HepG2 (cell line): ENCODE data around the gene ZNF467. TPM values are rescaled to one million over a fixed set of nuclear protein-coding genes. Genes with fewer than 3 reads are reported as not detected.

Experiments
- ATAC-seq: fragments of 200-7000 bp; cut with Tn5 transposase; 3 replicates; pipeline ENCODE4 v1.9.1; 2020; ENCODE audit warnings: mild to moderate bottlenecking, moderate library complexity
- BruUV-seq: library from RNA; stranded (reverse); fragments of 400-500 nt; replicated peaks from 2 replicates; lab custom pipeline; 2021; lab: Mats Ljungman, UMichigan
- CTCF ChIA-PET: fragments of 300-600 bp; formaldehyde crosslinking; extraction: SDS; loops from one replicate; lab custom pipeline; 2021; ENCODE audit warnings: low total read pairs, inconsistent platforms, low intra/inter-chr PET ratio; lab: Yijun Ruan, JAX
- POLR2A ChIA-PET: fragments of 350-600 bp; sonication (Branson Sonifier 250); formaldehyde crosslinking; loops from one replicate; lab custom pipeline; 2020; ENCODE audit warnings: antibody characterized with exemption, inconsistent platforms; lab: Yijun Ruan, JAX
- DNase-seq: peaks from one replicate; pipeline ENCODE4 v3.0.0-alpha.2; 2015; ENCODE audit warnings: low spot score
- FAIRE-seq: peaks from 3 replicates; lab custom pipeline; 2011; peaks lifted over from hg19 to GRCh38; lab: Jason Lieb, UNC
- H2AFZ ChIP-seq: one replicate; pipeline ENCODE4 v1.6.1; 2011; ENCODE audit warnings: low read length, inconsistent platforms
- H3K27ac ChIP-seq: fragments of 300-600 bp; 3 replicates; pipeline ENCODE4 v1.8.0; 2011; ENCODE audit warnings: mixed run types, mild to moderate bottlenecking, mixed read lengths, low read length, inconsistent platforms; ENCODE audit not compliant: insufficient read depth; ENCODE audit errors: extremely low read length
- H3K27me3 ChIP-seq, 2 experiments: fragments of 200-600 bp in 1 of 2; 2 replicates in 1 of 2; 3 replicates in 1 of 2; pipeline versions ENCODE4 v1.6.0 to v1.8.0; 2011; ENCODE audit warnings: low read length in 2 of 2, mild to moderate bottlenecking in 2 of 2, moderate library complexity in 2 of 2, inconsistent platforms in 1 of 2; ENCODE audit not compliant: insufficient read depth in 2 of 2, control insufficient read depth in 1 of 2
- H3K36me3 ChIP-seq, 2 experiments: fragments of 200-600 bp in 1 of 2; replicated peaks in 1 of 2; 2 replicates in 1 of 2; 3 replicates in 1 of 2; pipeline versions ENCODE4 v1.5.1 to v1.8.0; 2011; ENCODE audit warnings: low read length in 2 of 2, inconsistent platforms in 1 of 2; ENCODE audit not compliant: insufficient read depth in 2 of 2, control insufficient read depth in 1 of 2
- H3K4me1 ChIP-seq: 2 replicates; pipeline ENCODE4 v1.5.1; 2012; ENCODE audit warnings: low read length, inconsistent platforms; ENCODE audit not compliant: insufficient read depth
- H3K4me2 ChIP-seq: 2 replicates; pipeline ENCODE4 v1.6.0; 2011; ENCODE audit warnings: low read depth, low read length, inconsistent platforms
- H3K4me3 ChIP-seq, 3 experiments: fragments of 200-600 bp in 1 of 3; sonication (generic), shearing (Covaris generic) in 1 of 3; replicated peaks in 1 of 3; 2 replicates each; pipeline ENCODE4 v1.5.1; 2011 to 2016; ENCODE audit warnings: low read length in 3 of 3, inconsistent platforms in 2 of 3, low read depth in 2 of 3, mild to moderate bottlenecking in 2 of 3, control low read depth in 1 of 3, mixed read lengths in 1 of 3; ENCODE audit not compliant: insufficient read depth in 1 of 3
- H3K79me2 ChIP-seq: one replicate; pipeline ENCODE4 v1.6.1; 2011; ENCODE audit warnings: low read length, inconsistent platforms; ENCODE audit not compliant: insufficient read depth
- H3K9ac ChIP-seq: 2 replicates; pipeline ENCODE4 v1.6.0; 2011; ENCODE audit warnings: mild to moderate bottlenecking, low read depth, low read length, inconsistent platforms; ENCODE audit not compliant: insufficient read depth
- H3K9me3 ChIP-seq: 2 replicates; pipeline ENCODE4 v1.5.1; 2012; ENCODE audit warnings: mild to moderate bottlenecking, low read length
- H4K20me1 ChIP-seq: 2 replicates; pipeline ENCODE4 v1.6.0; 2011; ENCODE audit warnings: inconsistent platforms, mild to moderate bottlenecking, low read length, moderate library complexity; ENCODE audit not compliant: insufficient read depth
- NR2F2 ChIP-seq: IDR thresholded peaks from 2 replicates; pipeline ENCODE4 v1.6.1; 2012; ENCODE audit warnings: low read depth, inconsistent platforms, borderline replicate concordance
- TAF1 ChIP-seq: sonication (generic); formaldehyde crosslinking; IDR thresholded peaks from 2 replicates; pipeline ENCODE4 v1.4.0; 2020; ENCODE audit warnings: missing genetic modification reagents
- THYN1 ChIP-seq: sonication (generic); formaldehyde crosslinking; IDR thresholded peaks from 2 replicates; pipeline ENCODE4 v1.8.1; 2023; ENCODE audit warnings: low read depth, mild to moderate bottlenecking, moderate library complexity, missing genetic modification reagents, borderline replicate concordance
- WGBS: methylation state at CpG from one replicate; pipeline ENCODE4 v1.1.6; 2017; ENCODE audit warnings: low lambda C conversion rate; 5-methylcytosine and 5-hydroxymethylcytosine counted together
- in situ Hi-C: cut with HindIII; loops from 2 replicates; pipeline ENCODE4 v1.10.0; 2017; ENCODE audit warnings: low pct_unique_long_range_greater_than_20kb; ENCODE audit not compliant: extremely low pct_ligation_motif_present
- intact Hi-C: fragments of 100-400 bp; cut with micrococcal nuclease; formaldehyde crosslinking; loops from one replicate; pipeline ENCODE4 v1.10.0; 2022; ENCODE audit not compliant: unreplicated experiment
- polyA plus RNA-seq, 8 experiments: library from polyadenylated mRNA; depleted of rRNA in 3 of 8; stranded (reverse) in 7 of 8; unstranded in 1 of 8; fragments of >200 nt; fragmentation: Illumina TruSeq in 4 of 8; extraction: Trizol in 4 of 8; gene quantifications; 2 replicates each; pipeline versions ENCODE4 v1.2.1 to v1.2.3, GENCODE V29; 2011 to 2016; ENCODE audit warnings: low read depth in 4 of 8, missing spikeins in 1 of 8, mixed read lengths in 1 of 8; ENCODE audit not compliant: insufficient read depth in 1 of 8
- total RNA-seq, 5 experiments: library from RNA; depleted of rRNA; stranded (reverse); fragments of >200 nt; fragmentation: Illumina TruSeq; extraction: Trizol; gene quantifications; 2 replicates each; pipeline ENCODE4 v1.2.3, GENCODE V29; 2016; ENCODE audit warnings: low read depth in 1 of 5
- TF ChIP-seq, protein P1 (sequence below): sonication (generic); formaldehyde crosslinking; conservative IDR thresholded peaks from 2 replicates; pipeline ENCODE4 v1.8.0; 2022; ENCODE audit warnings: mild to moderate bottlenecking, moderate library complexity, missing genetic modification reagents
- TF ChIP-seq, protein P2 (sequence below): sonication (generic); formaldehyde crosslinking; IDR thresholded peaks from 2 replicates; pipeline ENCODE4 v1.5.0; 2020; ENCODE audit warnings: mild to moderate bottlenecking, missing genetic modification reagents
- TF ChIP-seq, protein P3 (sequence below): sonication (generic); formaldehyde crosslinking; IDR thresholded peaks from 2 replicates; pipeline ENCODE4 v1.4.0; 2020; ENCODE audit warnings: mild to moderate bottlenecking, missing genetic modification reagents

ZNF467 gene
- total and polyA plus RNA-seq, 2 of the 13 experiments (the other 11 are each of a cell fraction or from before 2014, with no cell fraction given), result 0.03 TPM; not detected in 1

DNA sequence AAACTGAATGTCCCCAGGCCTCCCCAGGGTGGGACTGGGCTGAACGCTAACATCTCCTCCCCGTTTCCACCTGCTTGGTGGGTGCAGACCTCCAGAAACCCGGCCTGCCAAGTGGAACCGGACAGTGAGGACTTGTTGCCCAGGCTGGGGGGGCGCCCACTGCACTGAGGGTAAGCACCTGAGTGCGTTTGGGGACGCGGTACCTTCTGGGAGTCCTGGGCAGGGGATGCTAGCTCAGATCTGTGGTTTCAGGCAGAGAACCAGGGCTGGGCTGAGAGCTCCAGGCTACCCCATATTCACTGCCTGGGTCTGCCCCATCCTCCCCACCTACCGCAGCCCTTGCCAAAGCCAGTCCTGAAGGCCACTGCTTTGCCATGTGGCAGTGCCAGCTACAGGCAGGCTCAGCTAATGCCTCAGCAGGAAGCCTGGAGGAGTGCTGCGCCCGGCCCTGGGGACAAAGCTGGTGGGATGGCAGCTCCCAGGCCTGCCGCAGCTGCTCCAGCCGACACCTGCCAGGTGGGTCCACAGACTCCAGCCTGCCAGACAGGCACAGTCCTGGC is 3.5 kb upstream of the ZNF467 start (continued):
- TF ChIP-seq, protein P1, sequence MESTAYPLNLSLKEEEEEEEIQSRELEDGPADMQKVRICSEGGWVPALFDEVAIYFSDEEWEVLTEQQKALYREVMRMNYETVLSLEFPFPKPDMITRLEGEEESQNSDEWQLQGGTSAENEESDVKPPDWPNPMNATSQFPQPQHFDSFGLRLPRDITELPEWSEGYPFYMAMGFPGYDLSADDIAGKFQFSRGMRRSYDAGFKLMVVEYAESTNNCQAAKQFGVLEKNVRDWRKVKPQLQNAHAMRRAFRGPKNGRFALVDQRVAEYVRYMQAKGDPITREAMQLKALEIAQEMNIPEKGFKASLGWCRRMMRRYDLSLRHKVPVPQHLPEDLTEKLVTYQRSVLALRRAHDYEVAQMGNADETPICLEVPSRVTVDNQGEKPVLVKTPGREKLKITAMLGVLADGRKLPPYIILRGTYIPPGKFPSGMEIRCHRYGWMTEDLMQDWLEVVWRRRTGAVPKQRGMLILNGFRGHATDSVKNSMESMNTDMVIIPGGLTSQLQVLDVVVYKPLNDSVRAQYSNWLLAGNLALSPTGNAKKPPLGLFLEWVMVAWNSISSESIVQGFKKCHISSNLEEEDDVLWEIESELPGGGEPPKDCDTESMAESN, result no peak

DNA sequence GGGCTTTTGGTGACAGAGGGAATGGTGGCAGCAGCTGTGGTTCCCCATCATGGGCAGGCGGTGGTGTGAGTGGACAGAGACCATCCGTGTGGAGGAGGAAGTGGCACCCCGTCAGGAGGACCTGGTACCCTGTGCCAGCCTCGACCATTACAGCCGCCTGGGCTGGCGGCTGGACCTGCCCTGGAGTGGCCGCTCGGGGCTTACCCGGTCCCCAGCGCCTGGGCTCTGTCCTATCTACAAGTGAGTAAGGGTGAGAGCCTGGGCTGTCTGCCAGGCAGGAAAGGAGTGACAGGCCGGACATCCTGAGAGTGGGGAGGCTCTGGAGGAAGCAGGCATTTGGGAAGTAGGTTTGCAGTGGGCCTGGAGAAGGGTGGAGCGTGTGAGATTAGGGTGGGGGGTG is 2.9 kb upstream of the ZNF467 start:
- Histone ChIP-seq H3K4me3 (no peak overlapping the region), H3K79me2 (no peaks in the 10 kb centered on the region), H3K4me2 (no peak overlapping the region), H3K4me1 (peaks cover 1% of the 10 kb centered on the region), H3K9ac (no peak overlapping the region), H3K9me3 (no peaks in the 10 kb centered on the region), H3K36me3 (no peaks in the 10 kb centered on the region), H2AFZ (no peak overlapping the region), H3K27me3 (peaks cover 23 to 59% of the 10 kb centered on the region in 2 experiments; a peak in 4 of 5 replicates), H3K27ac (no peak overlapping the region), H4K20me1 (0 out of 2 replicates have a peak, but pooled peaks cover 3% of the 10 kb centered on the region)
- BruUV-seq, result no TSS peak
- FAIRE-seq (no peak), ATAC-seq (no peak), DNase-seq (no peak)
- in situ Hi-C loops (no loop called here), intact Hi-C loops (no loop called here)
- CTCF ChIA-PET, result no interaction called here
- 10% methylated on average over 4 of the region's 12 CpGs for WGBS
- POLR2A ChIA-PET, result no interaction called here
- TF ChIP-seq NR2F2 (no peak), TAF1 (CRISPR knock-in tag) (no peak), THYN1 (CRISPR knock-in tag) (no peak)
- TF ChIP-seq, protein P2, sequence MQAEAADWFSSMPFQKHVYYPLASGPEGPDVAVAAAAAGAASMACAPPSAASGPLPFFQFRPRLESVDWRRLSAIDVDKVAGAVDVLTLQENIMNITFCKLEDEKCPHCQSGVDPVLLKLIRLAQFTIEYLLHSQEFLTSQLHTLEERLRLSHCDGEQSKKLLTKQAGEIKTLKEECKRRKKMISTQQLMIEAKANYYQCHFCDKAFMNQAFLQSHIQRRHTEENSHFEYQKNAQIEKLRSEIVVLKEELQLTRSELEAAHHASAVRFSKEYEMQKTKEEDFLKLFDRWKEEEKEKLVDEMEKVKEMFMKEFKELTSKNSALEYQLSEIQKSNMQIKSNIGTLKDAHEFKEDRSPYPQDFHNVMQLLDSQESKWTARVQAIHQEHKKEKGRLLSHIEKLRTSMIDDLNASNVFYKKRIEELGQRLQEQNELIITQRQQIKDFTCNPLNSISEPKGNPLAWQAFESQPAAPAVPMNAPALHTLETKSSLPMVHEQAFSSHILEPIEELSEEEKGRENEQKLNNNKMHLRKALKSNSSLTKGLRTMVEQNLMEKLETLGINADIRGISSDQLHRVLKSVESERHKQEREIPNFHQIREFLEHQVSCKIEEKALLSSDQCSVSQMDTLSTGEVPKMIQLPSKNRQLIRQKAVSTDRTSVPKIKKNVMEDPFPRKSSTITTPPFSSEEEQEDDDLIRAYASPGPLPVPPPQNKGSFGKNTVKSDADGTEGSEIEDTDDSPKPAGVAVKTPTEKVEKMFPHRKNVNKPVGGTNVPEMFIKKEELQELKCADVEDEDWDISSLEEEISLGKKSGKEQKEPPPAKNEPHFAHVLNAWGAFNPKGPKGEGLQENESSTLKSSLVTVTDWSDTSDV, result no peak
- TF ChIP-seq, protein P3, sequence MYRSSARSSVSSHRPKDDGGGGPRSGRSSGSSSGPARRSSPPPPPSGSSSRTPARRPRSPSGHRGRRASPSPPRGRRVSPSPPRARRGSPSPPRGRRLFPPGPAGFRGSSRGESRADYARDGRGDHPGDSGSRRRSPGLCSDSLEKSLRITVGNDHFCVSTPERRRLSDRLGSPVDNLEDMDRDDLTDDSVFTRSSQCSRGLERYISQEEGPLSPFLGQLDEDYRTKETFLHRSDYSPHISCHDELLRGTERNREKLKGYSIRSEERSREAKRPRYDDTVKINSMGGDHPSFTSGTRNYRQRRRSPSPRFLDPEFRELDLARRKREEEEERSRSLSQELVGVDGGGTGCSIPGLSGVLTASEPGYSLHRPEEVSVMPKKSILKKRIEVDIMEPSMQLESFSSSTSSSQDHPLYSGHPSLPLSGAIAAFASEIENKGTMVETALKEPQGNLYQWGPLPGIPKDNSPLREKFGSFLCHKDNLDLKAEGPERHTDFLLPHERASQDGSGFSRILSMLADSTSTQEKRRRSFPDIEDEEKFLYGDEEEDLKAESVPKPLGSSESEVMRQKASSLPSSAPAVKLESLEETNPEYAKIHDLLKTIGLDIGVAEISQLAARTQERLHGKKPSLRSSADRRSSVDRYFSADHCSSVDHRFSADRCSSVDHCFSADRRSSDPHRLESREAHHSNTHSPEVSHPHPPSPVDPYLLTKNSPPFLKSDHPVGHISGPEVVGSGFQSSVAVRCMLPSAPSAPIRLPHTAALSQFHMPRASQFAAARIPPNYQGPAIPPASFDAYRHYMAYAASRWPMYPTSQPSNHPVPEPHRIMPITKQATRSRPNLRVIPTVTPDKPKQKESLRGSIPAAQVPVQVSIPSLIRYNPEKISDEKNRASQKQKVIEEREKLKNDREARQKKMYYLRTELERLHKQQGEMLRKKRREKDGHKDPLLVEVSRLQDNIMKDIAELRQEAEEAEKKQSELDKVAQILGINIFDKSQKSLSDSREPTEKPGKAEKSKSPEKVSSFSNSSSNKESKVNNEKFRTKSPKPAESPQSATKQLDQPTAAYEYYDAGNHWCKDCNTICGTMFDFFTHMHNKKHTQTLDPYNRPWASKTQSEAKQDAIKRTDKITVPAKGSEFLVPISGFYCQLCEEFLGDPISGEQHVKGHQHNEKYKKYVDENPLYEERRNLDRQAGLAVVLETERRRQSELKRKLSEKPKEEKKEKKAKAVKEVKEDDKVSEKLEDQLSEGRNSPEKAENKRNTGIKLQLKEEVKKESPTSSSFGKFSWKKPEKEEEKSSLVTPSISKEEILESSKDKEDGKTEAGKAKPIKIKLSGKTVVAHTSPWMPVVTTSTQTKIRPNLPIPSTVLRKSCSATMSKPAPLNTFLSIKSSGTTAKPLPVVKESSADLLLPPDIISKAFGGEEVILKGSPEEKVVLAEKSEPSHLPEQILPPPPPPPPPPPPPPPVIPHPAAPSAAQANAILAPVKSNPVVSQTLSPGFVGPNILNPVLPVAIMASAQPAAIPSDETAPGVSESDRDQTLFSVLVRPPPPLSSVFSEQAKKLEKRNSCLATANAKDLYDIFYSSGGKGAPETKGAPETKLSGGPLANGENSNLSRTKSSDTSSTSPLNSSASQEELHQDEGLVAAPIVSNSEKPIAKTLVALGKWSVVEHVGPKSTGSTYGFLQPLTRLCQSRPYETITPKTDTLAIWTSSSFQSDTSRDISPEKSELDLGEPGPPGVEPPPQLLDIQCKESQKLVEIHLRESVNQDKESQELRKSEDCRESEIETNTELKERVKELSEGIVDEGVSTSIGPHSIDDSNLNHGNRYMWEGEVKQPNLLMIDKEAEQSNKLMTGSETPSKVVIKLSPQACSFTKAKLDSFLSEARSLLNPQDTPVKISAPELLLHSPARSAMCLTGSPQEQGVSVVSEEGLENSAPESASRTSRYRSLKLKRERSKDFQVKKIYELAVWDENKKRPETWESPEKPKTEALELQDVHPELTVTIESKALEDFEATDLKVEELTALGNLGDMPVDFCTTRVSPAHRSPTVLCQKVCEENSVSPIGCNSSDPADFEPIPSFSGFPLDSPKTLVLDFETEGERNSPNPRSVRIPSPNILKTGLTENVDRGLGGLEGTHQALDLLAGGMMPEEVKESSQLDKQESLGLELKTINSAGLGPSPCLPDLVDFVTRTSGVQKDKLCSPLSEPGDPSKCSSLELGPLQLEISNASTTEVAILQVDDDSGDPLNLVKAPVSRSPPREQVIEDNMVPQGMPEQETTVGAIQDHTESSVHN (CRISPR knock-in tag), result no peak
